Loucy (cell line): ENCODE data around the gene TNNC2.

Source experiments
- CTCF ChIP-seq: fragments of 200-600 bp; sonication (generic); conservative IDR thresholded peaks from 2 replicates; pipeline ENCODE4 v1.5.1; 2014; ENCODE audit warnings: mild to moderate bottlenecking, antibody characterized with exemption, low read length
- EZH2phosphoT487 ChIP-seq: fragments of 200-600 bp; IDR thresholded peaks from 2 replicates; pipeline ENCODE4 v1.6.1; 2018; ENCODE audit warnings: antibody characterized with exemption, mild to moderate bottlenecking, moderate library complexity, borderline replicate concordance

- TF ChIP-seq CTCF (no peak), EZH2phosphoT487 (no peak)
Measured at GRCh38 chr20:45827712-45828111, 600 bp upstream of the TNNC2 start.
